K562 (cell line): ENCODE results near the gene ARHGEF26. TPM values are rescaled to one million over a fixed set of nuclear protein-coding genes. Genes with fewer than 3 reads are reported as not detected.

Source experiments
- ATAC-seq: fragments of 200-7000 bp; cut with Tn5 transposase; 3 replicates; pipeline ENCODE4 v1.9.1; 2020; ENCODE audit warnings: moderate library complexity
- BruUV-seq: library from RNA; stranded (reverse); fragments of 400-500 nt; replicated peaks from 2 replicates; lab custom pipeline; 2021; lab: Mats Ljungman, UMichigan
- CTCF ChIA-PET: fragments of 300-600 bp; formaldehyde crosslinking; extraction: SDS; loops from one replicate; lab custom pipeline; 2021; ENCODE audit warnings: low intra/inter-chr PET ratio; lab: Yijun Ruan, JAX
- POLR2A ChIA-PET: fragments of 300-600, 350-650 bp; sonication (Branson Sonifier 250); formaldehyde crosslinking; extraction: SDS; loops from one replicate; lab custom pipeline; 2021; ENCODE audit warnings: antibody characterized with exemption, inconsistent platforms; lab: Yijun Ruan, JAX
- DNase-seq, 4 experiments: peaks; one replicate each; pipeline versions ENCODE4 v3.0.0 to v3.0.0-alpha.2; 2011 to 2018; ENCODE audit warnings: low spot score in 3 of 4, mixed read lengths in 3 of 4; ENCODE audit errors: extremely low read depth in 1 of 4
- FAIRE-seq: peaks from 2 replicates; lab custom pipeline; 2011; peaks lifted over from hg19 to GRCh38; lab: Jason Lieb, UNC
- H2AFZ ChIP-seq: 2 replicates; pipeline ENCODE4 v1.6.0; 2011; ENCODE audit warnings: low read depth, low read length, control low read depth, inconsistent platforms
- H3K27ac ChIP-seq: fragments of 200-600 bp; 3 replicates; pipeline ENCODE4 v1.8.0; 2011; ENCODE audit warnings: low read depth, mild to moderate bottlenecking, control low read depth, inconsistent platforms, low read length, moderate library complexity, mixed read lengths; ENCODE audit errors: extremely low read depth
- H3K27me3 ChIP-seq, 2 experiments: fragments of 300-600 bp in 1 of 2; 2 replicates in 1 of 2; 3 replicates in 1 of 2; pipeline versions ENCODE4 v1.6.0 to v1.8.0; 2011; ENCODE audit warnings: inconsistent platforms in 2 of 2, low read length in 2 of 2, mild to moderate bottlenecking in 1 of 2, mixed read lengths in 1 of 2, moderate library complexity in 1 of 2; ENCODE audit not compliant: control insufficient read depth in 2 of 2, insufficient read depth in 2 of 2
- H3K36me3 ChIP-seq: fragments of 300-600 bp; 3 replicates; pipeline ENCODE4 v1.8.0; 2011; ENCODE audit warnings: mild to moderate bottlenecking, low read length, inconsistent platforms; ENCODE audit not compliant: control insufficient read depth, insufficient read depth
- H3K4me1 ChIP-seq, 2 experiments: fragments of 200-600 bp in 1 of 2; replicated peaks in 1 of 2; 2 replicates in 1 of 2; 3 replicates in 1 of 2; pipeline versions ENCODE4 v1.5.1 to v1.8.0; 2011; ENCODE audit warnings: inconsistent platforms in 2 of 2, low read length in 2 of 2, mild to moderate bottlenecking in 1 of 2, mixed read lengths in 1 of 2, moderate library complexity in 1 of 2; ENCODE audit not compliant: control insufficient read depth in 2 of 2, insufficient read depth in 2 of 2
- H3K4me2 ChIP-seq: 2 replicates; pipeline ENCODE4 v1.6.1; 2011; ENCODE audit warnings: low read length, control low read depth, inconsistent platforms, mixed read lengths; ENCODE audit not compliant: insufficient read depth
- H3K4me3 ChIP-seq: fragments of 200-600 bp; sonication (generic), shearing (Covaris generic); 2 replicates; pipeline ENCODE4 v1.5.1; 2016; ENCODE audit warnings: control low read depth, inconsistent platforms
- H3K79me2 ChIP-seq: fragments of 200-600 bp; 3 replicates; pipeline ENCODE4 v1.8.0; 2011; ENCODE audit warnings: low read length, inconsistent platforms; ENCODE audit not compliant: control insufficient read depth, insufficient read depth
- H3K9ac ChIP-seq, 2 experiments: 2 replicates each; pipeline versions ENCODE4 v1.6.0 to v1.6.1; 2011; ENCODE audit warnings: low read depth in 2 of 2, low read length in 2 of 2, control low read depth in 1 of 2, inconsistent platforms in 1 of 2, mild to moderate bottlenecking in 1 of 2, mixed read lengths in 1 of 2; ENCODE audit not compliant: insufficient read depth in 1 of 2
- H3K9me1 ChIP-seq: one replicate; pipeline ENCODE4 v1.6.0; 2011; ENCODE audit warnings: inconsistent platforms, mild to moderate bottlenecking, low read length, moderate library complexity; ENCODE audit not compliant: control insufficient read depth, insufficient read depth
- H3K9me3 ChIP-seq: replicated peaks from 2 replicates; pipeline ENCODE4 v1.5.1; 2011; ENCODE audit warnings: low read depth, low read length, inconsistent platforms; ENCODE audit not compliant: control insufficient read depth, insufficient read depth
- H4K20me1 ChIP-seq: replicated peaks from 2 replicates; pipeline ENCODE4 v1.6.1; 2011; ENCODE audit warnings: low read length, inconsistent platforms, mixed read lengths; ENCODE audit not compliant: control insufficient read depth, insufficient read depth
- KAT2B ChIP-seq: IDR thresholded peaks from one replicate; pipeline ENCODE4 v1.6.1; 2012; ENCODE audit warnings: low read depth, mild to moderate bottlenecking, control low read depth, inconsistent platforms, low read length, moderate library complexity
- MYNN ChIP-seq, 2 experiments: sonication (generic); formaldehyde crosslinking in 1 of 2; IDR thresholded peaks; 2 replicates each; pipeline versions ENCODE4 v1.5.0 to v1.6.1; 2016 to 2020; ENCODE audit warnings: antibody characterized with exemption in 1 of 2, missing genetic modification reagents in 1 of 2
- ZNF311 ChIP-seq: fragments of 250-450 bp; sonication (Bioruptor Pico); IDR thresholded peaks from 2 replicates; pipeline ENCODE4 v1.4.0; 2020; ENCODE audit warnings: mild to moderate bottlenecking, moderate library complexity
- WGBS: fragments of 100-300 bp; shearing (Covaris generic); methylation state at CpG from one replicate; pipeline ENCODE4 v1.1.6; 2016; ENCODE audit warnings: low coverage, mixed read lengths; ENCODE audit not compliant: insufficient coverage; ENCODE audit errors: missing lambda C conversion rate; 5-methylcytosine and 5-hydroxymethylcytosine counted together
- in situ Hi-C: fragments of 300-500 bp; cut with MboI; formaldehyde crosslinking; loops from 4 replicates; pipeline ENCODE4 v1.15.0; 2018; ENCODE audit warnings: inconsistent platforms, mixed read lengths
- intact Hi-C: fragments of 100-400 bp; cut with micrococcal nuclease; formaldehyde crosslinking; loops from 2 replicates; pipeline ENCODE4 v1.14.2; 2022
- polyA plus RNA-seq, 8 experiments: library from polyadenylated mRNA; depleted of rRNA in 4 of 8; stranded (reverse) in 5 of 8; unstranded in 3 of 8; fragments of >200 nt; fragmentation: Nextera tagmentation in 2 of 8; fragmentation: Illumina TruSeq in 1 of 8; extraction: Ambion mirVana in 2 of 8; extraction: Trizol in 1 of 8; gene quantifications; 2 replicates each; pipeline versions ENCODE4 v1.2.1 to v1.2.3, GENCODE V29; 2011 to 2014; ENCODE audit warnings: inconsistent platforms in 1 of 8, missing spikeins in 1 of 8
- total RNA-seq, 7 experiments: library from RNA; depleted of rRNA in 6 of 7; stranded (reverse); fragments of >200 nt in 6 of 7; fragmentation: Illumina TruSeq in 2 of 7; extraction: Trizol in 2 of 7; gene quantifications; 2 replicates each; pipeline versions ENCODE4 v1.2.1 to v1.2.3, GENCODE V29; 2011 to 2021; ENCODE audit warnings: low replicate concordance in 1 of 7
- TF ChIP-seq, protein P1 (sequence below): sonication (generic); formaldehyde crosslinking; IDR thresholded peaks from 2 replicates; pipeline ENCODE4 v1.9.0; 2022; ENCODE audit warnings: mild to moderate bottlenecking, missing genetic modification reagents

The ARHGEF26 gene
- total and polyA plus RNA-seq, 9 of the 15 experiments (the other 6 are each of a cell fraction or from before 2014, with no cell fraction given): 0.01 to 0.11 (median 0.04) TPM; not detected in 2

DNA sequence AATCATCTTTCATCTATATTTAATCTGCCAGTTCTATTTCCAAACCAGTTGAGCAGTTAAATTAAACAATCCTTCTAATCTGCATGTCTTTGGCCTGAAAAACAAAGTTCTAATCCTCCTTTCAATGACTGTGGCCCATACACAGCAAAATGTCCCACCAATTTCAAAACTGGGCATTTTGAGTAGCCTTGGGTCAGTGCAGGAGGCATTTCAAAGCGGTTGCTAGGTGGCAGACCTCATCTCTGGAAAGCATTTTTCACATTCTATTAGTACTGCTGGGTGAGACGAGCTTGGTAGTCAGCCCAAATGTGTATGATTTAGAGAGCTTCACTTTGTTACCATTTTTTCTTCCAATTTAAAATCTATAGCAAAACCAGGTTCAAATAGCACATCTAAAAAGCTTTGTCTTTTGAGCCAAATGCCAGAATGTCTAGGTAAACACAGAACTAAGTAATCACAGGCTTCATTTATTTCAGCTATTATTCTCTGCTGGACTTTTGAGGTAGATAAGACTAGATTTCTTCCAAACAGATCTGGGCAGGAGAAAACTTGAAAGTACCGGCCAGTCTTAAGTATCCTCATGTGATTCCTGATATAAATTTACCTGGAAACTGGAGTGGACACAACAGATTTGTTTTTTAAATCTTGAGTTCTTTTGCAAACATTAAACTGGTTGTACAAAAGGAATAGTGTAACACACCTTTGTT, 8.9 kb upstream of the ARHGEF26 start:
- Histone ChIP-seq H3K27ac (no peak overlapping the region), H3K79me2 (no peaks in the 10 kb centered on the region), H3K4me2 (no peak overlapping the region), H3K4me1 (no peaks in the 10 kb centered on the region), H3K9me3 (no peaks in the 10 kb centered on the region), H3K9me1 (no peaks in the 10 kb centered on the region), H4K20me1 (no peaks in the 10 kb centered on the region), H3K9ac (no peak overlapping the region), H3K27me3 (0 out of 5 replicates have a peak, but pooled peaks cover 0 to 4% of the 10 kb centered on the region in 2 experiments), H3K4me3 (no peak overlapping the region), H3K36me3 (no peaks in the 10 kb centered on the region), H2AFZ (no peak overlapping the region)
- WGBS: 0% methylated on average over 3 of the region's 3 CpGs
- ChIA-PET CTCF (no interaction called here), POLR2A (no interaction called here)
- no peak for DNase-seq
- intact Hi-C loops: no loop called here
- in situ Hi-C loops: no loop called here
- no TSS peak for BruUV-seq
- no peak for FAIRE-seq
- TF ChIP-seq ZNF311 (CRISPR knock-in tag): no peak
- no peak for TF ChIP-seq KAT2B
- TF ChIP-seq, protein P1, sequence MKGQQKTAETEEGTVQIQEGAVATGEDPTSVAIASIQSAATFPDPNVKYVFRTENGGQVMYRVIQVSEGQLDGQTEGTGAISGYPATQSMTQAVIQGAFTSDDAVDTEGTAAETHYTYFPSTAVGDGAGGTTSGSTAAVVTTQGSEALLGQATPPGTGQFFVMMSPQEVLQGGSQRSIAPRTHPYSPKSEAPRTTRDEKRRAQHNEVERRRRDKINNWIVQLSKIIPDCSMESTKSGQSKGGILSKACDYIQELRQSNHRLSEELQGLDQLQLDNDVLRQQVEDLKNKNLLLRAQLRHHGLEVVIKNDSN (CRISPR knock-in tag): no peak
- TF ChIP-seq MYNN (IDR thresholded peaks at IDR 0.05): no peak
- no peak for TF ChIP-seq MYNN (CRISPR knock-in tag; IDR thresholded peaks at IDR 0.05)
- no peak for ATAC-seq
